GM12878 (cell line): ENCODE data around the gene BHLHA15. TPM values are rescaled to one million over a fixed set of nuclear protein-coding genes. Genes with fewer than 3 reads are reported as not detected.

Source experiments
- ATAC-seq: fragments of 200-7000 bp; cut with Tn5 transposase; 3 replicates; pipeline ENCODE4 v1.9.1; 2020; ENCODE audit warnings: mild to moderate bottlenecking, moderate library complexity
- BruUV-seq: library from RNA; stranded (reverse); fragments of 400-500 nt; replicated peaks from 2 replicates; lab custom pipeline; 2021; lab: Mats Ljungman, UMichigan
- CTCF ChIA-PET: fragments of 300-600 bp; sonication (Branson Sonifier 250); formaldehyde crosslinking; extraction: SDS; loops from one replicate; lab custom pipeline; 2021; ENCODE audit warnings: inconsistent platforms; lab: Yijun Ruan, JAX
- POLR2A ChIA-PET: fragments of 350-600 bp; formaldehyde crosslinking; extraction: SDS; loops from one replicate; lab custom pipeline; 2021; ENCODE audit warnings: inconsistent platforms; lab: Charles Lee
- RAD21 ChIA-PET: fragments of 300-600 bp; sonication (Branson Sonifier 250); formaldehyde crosslinking; loops from one replicate; lab custom pipeline; 2023; ENCODE audit warnings: antibody characterized with exemption; ENCODE audit not compliant: unreplicated experiment; lab: Charles Lee
- SMC1A ChIA-PET: fragments of 300-600 bp; sonication (Branson Sonifier 250); formaldehyde crosslinking; loops from one replicate; lab custom pipeline; 2023; ENCODE audit not compliant: unreplicated experiment, uncharacterized antibody; lab: Charles Lee
- DNase-seq: peaks from one replicate; pipeline ENCODE4 v3.0.0-alpha.2; 2011; ENCODE audit warnings: low read depth, low spot score
- FAIRE-seq: peaks from 3 replicates; lab custom pipeline; 2011; peaks lifted over from hg19 to GRCh38; lab: Jason Lieb, UNC
- H2AFZ ChIP-seq: 2 replicates; pipeline ENCODE4 v1.6.0; 2011; ENCODE audit warnings: low read depth, low read length, control low read depth; ENCODE audit not compliant: control insufficient read depth
- H3K27ac ChIP-seq: 2 replicates; pipeline ENCODE4 v1.5.1; 2011; ENCODE audit warnings: control low read depth; ENCODE audit not compliant: control insufficient read depth, insufficient read depth
- H3K27me3 ChIP-seq, 2 experiments: replicated peaks in 1 of 2; 2 replicates each; pipeline versions ENCODE4 v1.6.0 to v1.6.1; 2011; ENCODE audit warnings: low read length in 1 of 2; ENCODE audit not compliant: control insufficient read depth in 2 of 2, insufficient read depth in 2 of 2
- H3K36me3 ChIP-seq, 2 experiments: 2 replicates each; pipeline ENCODE4 v1.5.1; 2011; ENCODE audit warnings: low read length in 1 of 2; ENCODE audit not compliant: control insufficient read depth in 2 of 2, insufficient read depth in 2 of 2
- H3K4me1 ChIP-seq: 2 replicates; pipeline ENCODE4 v1.6.1; 2011; ENCODE audit warnings: mild to moderate bottlenecking, low read length, moderate library complexity, mixed read lengths; ENCODE audit not compliant: control insufficient read depth, insufficient read depth
- H3K4me2 ChIP-seq: 2 replicates; pipeline ENCODE4 v1.6.0; 2011; ENCODE audit warnings: control low read depth; ENCODE audit not compliant: control insufficient read depth, insufficient read depth
- H3K4me3 ChIP-seq: fragments of 200-600 bp; sonication (generic); 2 replicates; pipeline ENCODE4 v1.5.1; 2016
- H3K79me2 ChIP-seq: 2 replicates; pipeline ENCODE4 v1.6.0; 2011; ENCODE audit warnings: low read length; ENCODE audit not compliant: control insufficient read depth, insufficient read depth
- H3K9ac ChIP-seq: 2 replicates; pipeline ENCODE4 v1.8.0; 2011; ENCODE audit warnings: low read length, control low read depth, mixed read lengths; ENCODE audit not compliant: control insufficient read depth, insufficient read depth
- H3K9me3 ChIP-seq: replicated peaks from 3 replicates; pipeline ENCODE4 v1.5.1; 2011; ENCODE audit warnings: mild to moderate bottlenecking, low read length; ENCODE audit not compliant: control insufficient read depth, insufficient read depth
- H4K20me1 ChIP-seq: 2 replicates; pipeline ENCODE4 v1.6.0; 2011; ENCODE audit not compliant: control insufficient read depth, insufficient read depth
- BMI1 ChIP-seq: fragments of 450-650 bp; IDR thresholded peaks from 2 replicates; pipeline ENCODE4 v1.6.1; 2016; ENCODE audit warnings: mild to moderate bottlenecking, moderate library complexity, borderline replicate concordance
- EP300 ChIP-seq, 2 experiments: fragments of 150-350 bp in 1 of 2; IDR thresholded peaks; 2 replicates each; pipeline ENCODE4 v1.6.1; 2011 to 2012; ENCODE audit warnings: low read depth in 2 of 2, low read length in 2 of 2, borderline replicate concordance in 1 of 2, improper control_type of control experiment in 1 of 2, inconsistent platforms in 1 of 2; ENCODE audit not compliant: control insufficient read depth in 1 of 2
- FOXM1 ChIP-seq: IDR thresholded peaks from 2 replicates; pipeline ENCODE4 v1.6.1; 2012; ENCODE audit warnings: low read depth, mild to moderate bottlenecking, inconsistent platforms, low read length, moderate library complexity
- KAT2A ChIP-seq: conservative IDR thresholded peaks from 2 replicates; pipeline ENCODE4 v1.6.1; 2011; ENCODE audit warnings: low read depth, low read length; ENCODE audit not compliant: control insufficient read depth
- NFXL1 ChIP-seq: fragments of 450-650 bp; IDR thresholded peaks from 2 replicates; pipeline ENCODE4 v1.6.1; 2017; ENCODE audit warnings: antibody characterized with exemption, mild to moderate bottlenecking, borderline replicate concordance
- NR2F1 ChIP-seq: fragments of 450-650 bp; conservative IDR thresholded peaks from 2 replicates; pipeline ENCODE4 v1.6.1; 2017; ENCODE audit warnings: mild to moderate bottlenecking
- POLR2AphosphoS2 ChIP-seq: IDR thresholded peaks from 2 replicates; pipeline ENCODE4 v1.6.1; 2011; ENCODE audit warnings: low read depth, mild to moderate bottlenecking, low read length, improper control_type of control experiment, moderate library complexity
- RELB ChIP-seq: fragments of 450-650 bp; IDR thresholded peaks from 2 replicates; pipeline ENCODE4 v1.6.1; 2017; ENCODE audit warnings: low read depth, mild to moderate bottlenecking, moderate library complexity
- STAT3 ChIP-seq: IDR thresholded peaks from 2 replicates; pipeline ENCODE4 v1.6.1; 2011; ENCODE audit warnings: low read depth, low read length, improper control_type of control experiment
- SUZ12 ChIP-seq: fragments of 200-600 bp; sonication (generic); IDR thresholded peaks from one replicate; pipeline ENCODE4 v1.6.1; 2018; ENCODE audit warnings: antibody characterized with exemption, mild to moderate bottlenecking; ENCODE audit not compliant: unreplicated experiment
- WRNIP1 ChIP-seq: IDR thresholded peaks from 2 replicates; pipeline ENCODE4 v1.6.1; 2011; ENCODE audit warnings: low read depth, low read length, improper control_type of control experiment, borderline replicate concordance
- ZBTB33 ChIP-seq: fragments of 450-650 bp; IDR thresholded peaks from 2 replicates; pipeline ENCODE4 v1.6.1; 2017; ENCODE audit warnings: mild to moderate bottlenecking
- ZNF384 ChIP-seq: IDR thresholded peaks from 2 replicates; pipeline ENCODE4 v1.6.1; 2012; ENCODE audit warnings: low read depth, mild to moderate bottlenecking, low read length, improper control_type of control experiment, borderline replicate concordance
- ZNF622 ChIP-seq: fragments of 450-650 bp; IDR thresholded peaks from 2 replicates; pipeline ENCODE4 v1.6.1; 2017; ENCODE audit warnings: mild to moderate bottlenecking, inconsistent platforms
- ZNF687 ChIP-seq: fragments of 450-650 bp; IDR thresholded peaks from 2 replicates; pipeline ENCODE4 v1.6.1; 2017; ENCODE audit warnings: mild to moderate bottlenecking, moderate library complexity
- WGBS: methylation state at CpG from one replicate; pipeline ENCODE4 v1.1.6; 2016; ENCODE audit warnings: low lambda C conversion rate; ENCODE audit not compliant: insufficient replicate concordance, insufficient coverage; ENCODE audit errors: missing lambda C conversion rate; 5-methylcytosine and 5-hydroxymethylcytosine counted together
- in situ Hi-C: fragments of 300-500 bp; cut with MboI; formaldehyde crosslinking; loops from 9 replicates; pipeline ENCODE4 v1.14.3; 2018; ENCODE audit warnings: mixed read lengths
- intact Hi-C: fragments of 100-400 bp; cut with micrococcal nuclease; formaldehyde crosslinking; loops from one replicate; pipeline ENCODE4 v1.14.2; 2022; ENCODE audit not compliant: unreplicated experiment
- polyA plus RNA-seq, 11 experiments: library from polyadenylated mRNA; depleted of rRNA in 4 of 11; unstranded in 6 of 11; stranded (reverse) in 5 of 11; fragments of >200 nt; fragmentation: Nextera tagmentation in 4 of 11; fragmentation: Illumina TruSeq in 1 of 11; extraction: Ambion mirVana in 4 of 11; extraction: Trizol in 1 of 11; gene quantifications; 1 replicate in 1 of 11; 2 replicates in 10 of 11; pipeline versions ENCODE4 v1.2.1 to v1.2.3, GENCODE V29; 2011 to 2016; ENCODE audit warnings: inconsistent platforms in 2 of 11, missing spikeins in 2 of 11, low read depth in 1 of 11
- total RNA-seq, 4 experiments: library from RNA; depleted of rRNA in 3 of 4; stranded (reverse); fragments of >200 nt in 3 of 4; fragmentation: Illumina TruSeq in 1 of 4; extraction: Trizol in 1 of 4; gene quantifications; 2 replicates each; pipeline versions ENCODE4 v1.2.1 to v1.2.3, GENCODE V29; 2013 to 2021

Gene BHLHA15
- total and polyA plus RNA-seq, 10 of the 15 experiments (the other 5 are each of a cell fraction or from before 2014, with no cell fraction given), result 0.54 to 4.2 (median 2.5) TPM; not detected in 4

- CTCF ChIA-PET, result no interaction called here
- Histone ChIP-seq H3K36me3 (no peaks in the 10 kb centered on the region), H3K27ac (no peak overlapping the region), H3K4me3 (no peak overlapping the region), H3K9ac (no peak overlapping the region), H4K20me1 (no peaks in the 10 kb centered on the region), H3K4me2 (no peak overlapping the region), H3K4me1 (no peaks in the 10 kb centered on the region), H3K27me3 (no peaks in the 10 kb centered on the region), H2AFZ (no peak overlapping the region), H3K9me3 (no peaks in the 10 kb centered on the region), H3K79me2 (no peaks in the 10 kb centered on the region)
- POLR2A ChIA-PET, result interaction anchor here (1.2 kb wide), 1 partner anchor 34 kb away, joined by 3 read pairs; no protein-coding TSS in a partner anchor
- intact Hi-C loops, result no loop called here
- RAD21 ChIA-PET, result no interaction called here
- in situ Hi-C loops, result no loop called here
- TF ChIP-seq NFXL1 (no peak), BMI1 (no peak), ZNF622 (no peak), KAT2A (no peak), EP300 (IDR thresholded peaks at IDR 0.05; ENCODE audit: borderline replicate concordance in 1 of 2, control insufficient read depth in 1 of 2, low read depth in 2 of 2, low read length in 2 of 2) (no peak), ZBTB33 (no peak), STAT3 (no peak), FOXM1 (no peak), SUZ12 (no peak), ZNF687 (no peak), WRNIP1 (no peak), NR2F1 (no peak), RELB (no peak), ZNF384 (no peak), POLR2AphosphoS2 (no peak)
- SMC1A ChIA-PET, result no interaction called here
- no peak for DNase-seq
- FAIRE-seq, result no peak
- no peak for ATAC-seq
- no TSS peak for BruUV-seq
- WGBS, result 95% methylated on average over 25 of the region's 25 CpGs
These were observed 25.3 kb downstream of the BHLHA15 start for GRCh38 chr7:98236355-98237185.
